GM12878 (cell line): ENCODE results near the gene DYNLT2B. TPM values are rescaled to one million over a fixed set of nuclear protein-coding genes. Genes with fewer than 3 reads are reported as not detected.

Source experiments
- ATAC-seq: fragments of 200-7000 bp; cut with Tn5 transposase; 3 replicates; pipeline ENCODE4 v1.9.1; 2020; ENCODE audit warnings: mild to moderate bottlenecking, moderate library complexity
- BruUV-seq: library from RNA; stranded (reverse); fragments of 400-500 nt; replicated peaks from 2 replicates; lab custom pipeline; 2021; lab: Mats Ljungman, UMichigan
- CTCF ChIA-PET: fragments of 300-600 bp; sonication (Branson Sonifier 250); formaldehyde crosslinking; extraction: SDS; loops from one replicate; lab custom pipeline; 2021; ENCODE audit warnings: inconsistent platforms; lab: Yijun Ruan, JAX
- POLR2A ChIA-PET: fragments of 350-600 bp; formaldehyde crosslinking; extraction: SDS; loops from one replicate; lab custom pipeline; 2021; ENCODE audit warnings: inconsistent platforms; lab: Charles Lee
- RAD21 ChIA-PET: fragments of 300-600 bp; sonication (Branson Sonifier 250); formaldehyde crosslinking; loops from one replicate; lab custom pipeline; 2023; ENCODE audit warnings: antibody characterized with exemption; ENCODE audit not compliant: unreplicated experiment; lab: Charles Lee
- SMC1A ChIA-PET: fragments of 300-600 bp; sonication (Branson Sonifier 250); formaldehyde crosslinking; loops from one replicate; lab custom pipeline; 2023; ENCODE audit not compliant: unreplicated experiment, uncharacterized antibody; lab: Charles Lee
- DNase-seq: peaks from one replicate; pipeline ENCODE4 v3.0.0-alpha.2; 2011; ENCODE audit warnings: low read depth, low spot score
- FAIRE-seq: peaks from 3 replicates; lab custom pipeline; 2011; peaks lifted over from hg19 to GRCh38; lab: Jason Lieb, UNC
- H2AFZ ChIP-seq: 2 replicates; pipeline ENCODE4 v1.6.0; 2011; ENCODE audit warnings: low read depth, low read length, control low read depth; ENCODE audit not compliant: control insufficient read depth
- H3K27ac ChIP-seq: 2 replicates; pipeline ENCODE4 v1.5.1; 2011; ENCODE audit warnings: control low read depth; ENCODE audit not compliant: control insufficient read depth, insufficient read depth
- H3K27me3 ChIP-seq, 2 experiments: replicated peaks in 1 of 2; 2 replicates each; pipeline versions ENCODE4 v1.6.0 to v1.6.1; 2011; ENCODE audit warnings: low read length in 1 of 2; ENCODE audit not compliant: control insufficient read depth in 2 of 2, insufficient read depth in 2 of 2
- H3K36me3 ChIP-seq, 2 experiments: 2 replicates each; pipeline ENCODE4 v1.5.1; 2011; ENCODE audit warnings: low read length in 1 of 2; ENCODE audit not compliant: control insufficient read depth in 2 of 2, insufficient read depth in 2 of 2
- H3K4me1 ChIP-seq: 2 replicates; pipeline ENCODE4 v1.6.1; 2011; ENCODE audit warnings: mild to moderate bottlenecking, low read length, moderate library complexity, mixed read lengths; ENCODE audit not compliant: control insufficient read depth, insufficient read depth
- H3K4me2 ChIP-seq: 2 replicates; pipeline ENCODE4 v1.6.0; 2011; ENCODE audit warnings: control low read depth; ENCODE audit not compliant: control insufficient read depth, insufficient read depth
- H3K4me3 ChIP-seq: fragments of 200-600 bp; sonication (generic); 2 replicates; pipeline ENCODE4 v1.5.1; 2016
- H3K79me2 ChIP-seq: 2 replicates; pipeline ENCODE4 v1.6.0; 2011; ENCODE audit warnings: low read length; ENCODE audit not compliant: control insufficient read depth, insufficient read depth
- H3K9ac ChIP-seq: 2 replicates; pipeline ENCODE4 v1.8.0; 2011; ENCODE audit warnings: low read length, control low read depth, mixed read lengths; ENCODE audit not compliant: control insufficient read depth, insufficient read depth
- H3K9me3 ChIP-seq: replicated peaks from 3 replicates; pipeline ENCODE4 v1.5.1; 2011; ENCODE audit warnings: mild to moderate bottlenecking, low read length; ENCODE audit not compliant: control insufficient read depth, insufficient read depth
- H4K20me1 ChIP-seq: 2 replicates; pipeline ENCODE4 v1.6.0; 2011; ENCODE audit not compliant: control insufficient read depth, insufficient read depth
- ATF7 ChIP-seq: fragments of 450-650 bp; IDR thresholded peaks from 2 replicates; pipeline ENCODE4 v1.6.1; 2016; ENCODE audit warnings: low read depth, mild to moderate bottlenecking
- CBX5 ChIP-seq: sonication (generic); IDR thresholded peaks from 2 replicates; pipeline ENCODE4 v1.6.1; 2016; ENCODE audit warnings: low read depth, moderate library complexity, mild to moderate bottlenecking, inconsistent platforms
- CREM ChIP-seq: IDR thresholded peaks from 2 replicates; pipeline ENCODE4 v1.6.1; 2014; ENCODE audit warnings: antibody characterized with exemption, low read depth
- DPF2 ChIP-seq: fragments of 450-650 bp; IDR thresholded peaks from 2 replicates; pipeline ENCODE4 v1.6.1; 2017; ENCODE audit warnings: mild to moderate bottlenecking
- EGR1 ChIP-seq, 2 experiments: IDR thresholded peaks; 1 replicate in 1 of 2; 2 replicates in 1 of 2; pipeline ENCODE4 v1.6.1; 2011 to 2012; ENCODE audit warnings: low read depth in 2 of 2, low read length in 2 of 2, borderline replicate concordance in 1 of 2, mild to moderate bottlenecking in 1 of 2, moderate library complexity in 1 of 2
- ESRRA ChIP-seq: IDR thresholded peaks from 2 replicates; pipeline ENCODE4 v1.6.1; 2012; ENCODE audit warnings: mild to moderate bottlenecking, low read length, improper control_type of control experiment
- EZH2 ChIP-seq: IDR thresholded peaks from 2 replicates; pipeline ENCODE4 v1.6.1; 2012; ENCODE audit warnings: low read depth, mild to moderate bottlenecking, control low read depth, inconsistent platforms, low read length, borderline replicate concordance; ENCODE audit not compliant: control insufficient read depth
- FOXM1 ChIP-seq: IDR thresholded peaks from 2 replicates; pipeline ENCODE4 v1.6.1; 2012; ENCODE audit warnings: low read depth, mild to moderate bottlenecking, inconsistent platforms, low read length, moderate library complexity
- HCFC1 ChIP-seq: fragments of 150-350 bp; IDR thresholded peaks from 2 replicates; pipeline ENCODE4 v1.6.1; 2014; ENCODE audit warnings: low read length
- KDM1A ChIP-seq: fragments of 200-600 bp; sonication (generic); IDR thresholded peaks from 2 replicates; pipeline ENCODE4 v1.6.1; 2016; ENCODE audit warnings: borderline replicate concordance
- MEF2A ChIP-seq: IDR thresholded peaks from 2 replicates; pipeline ENCODE4 v1.6.1; 2011; ENCODE audit warnings: low read depth, mild to moderate bottlenecking, low read length, moderate library complexity; ENCODE audit not compliant: insufficient read depth
- MEF2B ChIP-seq: fragments of 450-650 bp; IDR thresholded peaks from 2 replicates; pipeline ENCODE4 v1.6.1; 2018; ENCODE audit warnings: mild to moderate bottlenecking, moderate library complexity; ENCODE audit not compliant: partially characterized antibody, poor library complexity, severe bottlenecking
- NR2C2 ChIP-seq: IDR thresholded peaks from 2 replicates; pipeline ENCODE4 v1.6.1; 2011; ENCODE audit warnings: borderline replicate concordance, low read depth; ENCODE audit not compliant: control insufficient read depth, insufficient read length
- PML ChIP-seq: IDR thresholded peaks from 2 replicates; pipeline ENCODE4 v1.6.1; 2012; ENCODE audit warnings: low read length, inconsistent platforms
- RB1 ChIP-seq: fragments of 450-650 bp; formaldehyde crosslinking; IDR thresholded peaks from 2 replicates; pipeline ENCODE4 v1.6.1; 2017; ENCODE audit warnings: mild to moderate bottlenecking, borderline replicate concordance
- RBBP5 ChIP-seq: fragments of 200-600 bp; sonication (generic); conservative IDR thresholded peaks from 2 replicates; pipeline ENCODE4 v1.6.1; 2016
- SP1 ChIP-seq: IDR thresholded peaks from one replicate; pipeline ENCODE4 v1.6.1; 2011; ENCODE audit warnings: low read depth, low read length
- STAT1 ChIP-seq: fragments of 450-650 bp; conservative IDR thresholded peaks from 2 replicates; pipeline ENCODE4 v1.6.1; 2014; ENCODE audit warnings: antibody characterized with exemption, mild to moderate bottlenecking
- ZNF622 ChIP-seq: fragments of 450-650 bp; IDR thresholded peaks from 2 replicates; pipeline ENCODE4 v1.6.1; 2017; ENCODE audit warnings: mild to moderate bottlenecking, inconsistent platforms
- WGBS: methylation state at CpG from one replicate; pipeline ENCODE4 v1.1.6; 2016; ENCODE audit warnings: low lambda C conversion rate; ENCODE audit not compliant: insufficient replicate concordance, insufficient coverage; ENCODE audit errors: missing lambda C conversion rate; 5-methylcytosine and 5-hydroxymethylcytosine counted together
- in situ Hi-C: fragments of 300-500 bp; cut with MboI; formaldehyde crosslinking; loops from 9 replicates; pipeline ENCODE4 v1.14.3; 2018; ENCODE audit warnings: mixed read lengths
- intact Hi-C: fragments of 100-400 bp; cut with micrococcal nuclease; formaldehyde crosslinking; loops from one replicate; pipeline ENCODE4 v1.14.2; 2022; ENCODE audit not compliant: unreplicated experiment
- polyA plus RNA-seq, 11 experiments: library from polyadenylated mRNA; depleted of rRNA in 4 of 11; unstranded in 6 of 11; stranded (reverse) in 5 of 11; fragments of >200 nt; fragmentation: Nextera tagmentation in 4 of 11; fragmentation: Illumina TruSeq in 1 of 11; extraction: Ambion mirVana in 4 of 11; extraction: Trizol in 1 of 11; gene quantifications; 1 replicate in 1 of 11; 2 replicates in 10 of 11; pipeline versions ENCODE4 v1.2.1 to v1.2.3, GENCODE V29; 2011 to 2016; ENCODE audit warnings: inconsistent platforms in 2 of 11, missing spikeins in 2 of 11, low read depth in 1 of 11
- total RNA-seq, 4 experiments: library from RNA; depleted of rRNA in 3 of 4; stranded (reverse); fragments of >200 nt in 3 of 4; fragmentation: Illumina TruSeq in 1 of 4; extraction: Trizol in 1 of 4; gene quantifications; 2 replicates each; pipeline versions ENCODE4 v1.2.1 to v1.2.3, GENCODE V29; 2013 to 2021
- TF ChIP-seq, protein P1 (sequence below): fragments of 150-350 bp; IDR thresholded peaks from 2 replicates; pipeline ENCODE4 v1.6.1; 2014; ENCODE audit warnings: mild to moderate bottlenecking, low read depth, low read length

DYNLT2B gene
- total and polyA plus RNA-seq, 10 of the 15 experiments (the other 5 are each of a cell fraction or from before 2014, with no cell fraction given): 8.6 to 89.7 (median 21.9) TPM

DNA sequence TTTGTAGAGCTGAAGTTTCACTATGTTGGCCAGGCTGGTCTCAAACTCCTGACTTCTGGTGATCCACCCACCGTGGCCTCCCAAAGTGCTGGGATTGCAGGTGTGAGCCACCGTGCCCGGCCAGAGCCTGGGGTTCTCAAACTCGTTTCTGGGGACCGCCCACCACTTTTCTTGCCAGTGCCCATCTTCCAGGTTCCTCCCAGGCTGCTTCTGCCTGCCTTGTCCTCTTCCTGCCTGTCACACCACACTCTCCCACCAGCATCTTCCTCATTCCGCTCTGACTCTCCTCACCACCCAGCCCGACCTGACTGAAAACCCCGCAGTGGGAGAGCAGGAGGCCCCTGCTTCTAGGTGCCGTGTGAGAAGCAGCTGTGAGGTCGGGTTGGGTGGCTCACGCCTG, 3.1 kb upstream of the DYNLT2B start:
- no peak for FAIRE-seq
- in situ Hi-C loops: no loop called here

More for the DNA sequence above, 3.1 kb upstream of the DYNLT2B start:
- TF ChIP-seq NR2C2 (no peak), STAT1 (no peak), KDM1A (no peak), RBBP5 (no peak), ZNF622 (no peak), PML (no peak), CREM (no peak), EGR1 (IDR thresholded peaks at IDR 0.05; ENCODE audit: borderline replicate concordance in 1 of 2, low read depth in 2 of 2, low read length in 2 of 2) (no peak), RB1 (no peak), ESRRA (no peak), CBX5 (no peak), EZH2 (no peak), DPF2 (no peak), ATF7 (no peak), SP1 (no peak), FOXM1 (no peak), HCFC1 (no peak), MEF2B (no peak), MEF2A (no peak)
- TF ChIP-seq, protein P1, sequence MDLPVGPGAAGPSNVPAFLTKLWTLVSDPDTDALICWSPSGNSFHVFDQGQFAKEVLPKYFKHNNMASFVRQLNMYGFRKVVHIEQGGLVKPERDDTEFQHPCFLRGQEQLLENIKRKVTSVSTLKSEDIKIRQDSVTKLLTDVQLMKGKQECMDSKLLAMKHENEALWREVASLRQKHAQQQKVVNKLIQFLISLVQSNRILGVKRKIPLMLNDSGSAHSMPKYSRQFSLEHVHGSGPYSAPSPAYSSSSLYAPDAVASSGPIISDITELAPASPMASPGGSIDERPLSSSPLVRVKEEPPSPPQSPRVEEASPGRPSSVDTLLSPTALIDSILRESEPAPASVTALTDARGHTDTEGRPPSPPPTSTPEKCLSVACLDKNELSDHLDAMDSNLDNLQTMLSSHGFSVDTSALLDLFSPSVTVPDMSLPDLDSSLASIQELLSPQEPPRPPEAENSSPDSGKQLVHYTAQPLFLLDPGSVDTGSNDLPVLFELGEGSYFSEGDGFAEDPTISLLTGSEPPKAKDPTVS: no peak
- Histone ChIP-seq H2AFZ (no peak overlapping the region), H3K4me2 (no peak overlapping the region), H3K79me2 (peaks cover 17% of the 10 kb centered on the region), H3K27me3 (no peaks in the 10 kb centered on the region), H4K20me1 (no peaks in the 10 kb centered on the region), H3K4me1 (no peaks in the 10 kb centered on the region), H3K9ac (no peak overlapping the region), H3K9me3 (no peaks in the 10 kb centered on the region), H3K27ac (no peak overlapping the region), H3K4me3 (no peak overlapping the region), H3K36me3 (no peaks in the 10 kb centered on the region)
- WGBS: 71% methylated on average over 11 of the region's 11 CpGs
- intact Hi-C loops: no loop called here
- BruUV-seq: no TSS peak
- ATAC-seq (no peak), DNase-seq (no peak)
- RAD21 ChIA-PET: no interaction called here
- POLR2A ChIA-PET: interaction anchor here (0.6 kb wide), 1 partner anchor 39 kb away, joined by 3 read pairs; no protein-coding TSS in a partner anchor
- CTCF ChIA-PET: no interaction called here
- SMC1A ChIA-PET: no interaction called here
